ENCODE measurements around the gene COL27A1. TPM values are rescaled to one million over a fixed set of nuclear protein-coding genes. Genes with fewer than 3 reads are reported as not detected.

Gene COL27A1
- total and polyA plus RNA-seq, 9 of the 15 experiments (the other 6 are each of a cell fraction or from before 2014, with no cell fraction given) = 0.07 TPM; not detected in 8

- FAIRE-seq = no peak
- no peak for DNase-seq (ENCODE audit: extremely low read depth in 1 of 4, low spot score in 3 of 4)
- no peak overlapping the region for H3K4me3 ChIP-seq
- TF ChIP-seq, protein P1, sequence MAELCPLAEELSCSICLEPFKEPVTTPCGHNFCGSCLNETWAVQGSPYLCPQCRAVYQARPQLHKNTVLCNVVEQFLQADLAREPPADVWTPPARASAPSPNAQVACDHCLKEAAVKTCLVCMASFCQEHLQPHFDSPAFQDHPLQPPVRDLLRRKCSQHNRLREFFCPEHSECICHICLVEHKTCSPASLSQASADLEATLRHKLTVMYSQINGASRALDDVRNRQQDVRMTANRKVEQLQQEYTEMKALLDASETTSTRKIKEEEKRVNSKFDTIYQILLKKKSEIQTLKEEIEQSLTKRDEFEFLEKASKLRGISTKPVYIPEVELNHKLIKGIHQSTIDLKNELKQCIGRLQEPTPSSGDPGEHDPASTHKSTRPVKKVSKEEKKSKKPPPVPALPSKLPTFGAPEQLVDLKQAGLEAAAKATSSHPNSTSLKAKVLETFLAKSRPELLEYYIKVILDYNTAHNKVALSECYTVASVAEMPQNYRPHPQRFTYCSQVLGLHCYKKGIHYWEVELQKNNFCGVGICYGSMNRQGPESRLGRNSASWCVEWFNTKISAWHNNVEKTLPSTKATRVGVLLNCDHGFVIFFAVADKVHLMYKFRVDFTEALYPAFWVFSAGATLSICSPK (IDR thresholded peaks at IDR 0.05; ENCODE audit: borderline replicate concordance) = no peak
- no peak for TF ChIP-seq IFI16 (CRISPR knock-in tag; IDR thresholded peaks at IDR 0.05)
- TF ChIP-seq ZNF76 (CRISPR knock-in tag; IDR thresholded peaks at IDR 0.05; ENCODE audit: borderline replicate concordance) = no peak
- no peak for TF ChIP-seq ESRRA (IDR thresholded peaks at IDR 0.05; ENCODE audit: borderline replicate concordance, low read depth)
- TF ChIP-seq, protein P2, sequence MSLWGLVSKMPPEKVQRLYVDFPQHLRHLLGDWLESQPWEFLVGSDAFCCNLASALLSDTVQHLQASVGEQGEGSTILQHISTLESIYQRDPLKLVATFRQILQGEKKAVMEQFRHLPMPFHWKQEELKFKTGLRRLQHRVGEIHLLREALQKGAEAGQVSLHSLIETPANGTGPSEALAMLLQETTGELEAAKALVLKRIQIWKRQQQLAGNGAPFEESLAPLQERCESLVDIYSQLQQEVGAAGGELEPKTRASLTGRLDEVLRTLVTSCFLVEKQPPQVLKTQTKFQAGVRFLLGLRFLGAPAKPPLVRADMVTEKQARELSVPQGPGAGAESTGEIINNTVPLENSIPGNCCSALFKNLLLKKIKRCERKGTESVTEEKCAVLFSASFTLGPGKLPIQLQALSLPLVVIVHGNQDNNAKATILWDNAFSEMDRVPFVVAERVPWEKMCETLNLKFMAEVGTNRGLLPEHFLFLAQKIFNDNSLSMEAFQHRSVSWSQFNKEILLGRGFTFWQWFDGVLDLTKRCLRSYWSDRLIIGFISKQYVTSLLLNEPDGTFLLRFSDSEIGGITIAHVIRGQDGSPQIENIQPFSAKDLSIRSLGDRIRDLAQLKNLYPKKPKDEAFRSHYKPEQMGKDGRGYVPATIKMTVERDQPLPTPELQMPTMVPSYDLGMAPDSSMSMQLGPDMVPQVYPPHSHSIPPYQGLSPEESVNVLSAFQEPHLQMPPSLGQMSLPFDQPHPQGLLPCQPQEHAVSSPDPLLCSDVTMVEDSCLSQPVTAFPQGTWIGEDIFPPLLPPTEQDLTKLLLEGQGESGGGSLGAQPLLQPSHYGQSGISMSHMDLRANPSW (CRISPR knock-in tag; IDR thresholded peaks at IDR 0.05) = no peak
- TF ChIP-seq POLR3A (IDR thresholded peaks at IDR 0.05; ENCODE audit: borderline replicate concordance, extremely low read depth, insufficient read depth, insufficient read length) = no peak
- no peak for TF ChIP-seq RNF2 (IDR thresholded peaks at IDR 0.05)
- no peak for TF ChIP-seq ZNF324 (CRISPR knock-in tag; IDR thresholded peaks at IDR 0.05)
- TF ChIP-seq HMG20B (CRISPR knock-in tag; IDR thresholded peaks at IDR 0.05) = no peak
- TF ChIP-seq CHD2 (IDR thresholded peaks at IDR 0.05; ENCODE audit: low read depth, low read length) = no peak
- TF ChIP-seq, protein P3, sequence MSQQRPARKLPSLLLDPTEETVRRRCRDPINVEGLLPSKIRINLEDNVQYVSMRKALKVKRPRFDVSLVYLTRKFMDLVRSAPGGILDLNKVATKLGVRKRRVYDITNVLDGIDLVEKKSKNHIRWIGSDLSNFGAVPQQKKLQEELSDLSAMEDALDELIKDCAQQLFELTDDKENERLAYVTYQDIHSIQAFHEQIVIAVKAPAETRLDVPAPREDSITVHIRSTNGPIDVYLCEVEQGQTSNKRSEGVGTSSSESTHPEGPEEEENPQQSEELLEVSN (IDR thresholded peaks at IDR 0.05; ENCODE audit: borderline replicate concordance in 1 of 2, extremely low read depth in 1 of 2, insufficient read depth in 1 of 2, insufficient read length in 1 of 2, low read depth in 1 of 2, low read length in 1 of 2, poor library complexity in 1 of 2, severe bottlenecking in 1 of 2) = no peak
- no peak for TF ChIP-seq NFIX (CRISPR knock-in tag; IDR thresholded peaks at IDR 0.05; ENCODE audit: low read depth)
- no peak for TF ChIP-seq ZNF57 (CRISPR knock-in tag; IDR thresholded peaks at IDR 0.05)
- H4K20me1 ChIP-seq (replicated peaks; ENCODE audit: control insufficient read depth, insufficient read depth, low read length) = peaks cover 17% of the 10 kb centered on the region
- BruUV-seq (replicated peaks) = no TSS peak
- H3K27me3 ChIP-seq (ENCODE audit: control insufficient read depth in 2 of 2, insufficient read depth in 2 of 2, low read length in 2 of 2) = peaks cover 18 to 63% of the 10 kb centered on the region in 2 experiments
- no peaks in the 10 kb centered on the region for H3K79me2 ChIP-seq (ENCODE audit: control insufficient read depth, insufficient read depth, low read length)
- WGBS (ENCODE audit: insufficient coverage, low coverage, missing lambda C conversion rate) = under 1% methylated on average over 17 of the region's 18 CpGs
- H3K27ac ChIP-seq (ENCODE audit: extremely low read depth, low read depth, low read length) = no peak overlapping the region
- H3K36me3 ChIP-seq (ENCODE audit: control insufficient read depth, insufficient read depth, low read length) = no peaks in the 10 kb centered on the region
- ATAC-seq = no peak
- in situ Hi-C loops (cut with MboI) = no loop called here
- no peaks in the 10 kb centered on the region for H3K9me1 ChIP-seq (ENCODE audit: control insufficient read depth, insufficient read depth, low read length)
- CTCF ChIA-PET (ENCODE audit: low intra/inter-chr PET ratio) = no interaction called here
- no peaks in the 10 kb centered on the region for H3K9me3 ChIP-seq (replicated peaks; ENCODE audit: control insufficient read depth, insufficient read depth, low read depth, low read length)
- H3K4me2 ChIP-seq (ENCODE audit: insufficient read depth, low read length) = no peak overlapping the region
- intact Hi-C loops (cut with micrococcal nuclease) = no loop called here
- no peak overlapping the region for H3K9ac ChIP-seq (ENCODE audit: insufficient read depth in 1 of 2, low read depth in 2 of 2, low read length in 2 of 2)
- no peak overlapping the region for H2AFZ ChIP-seq (ENCODE audit: low read depth, low read length)
- POLR2A ChIA-PET = interaction anchor here (0.8 kb wide), 1 partner anchor 163 kb away, joined by 3 read pairs; no protein-coding TSS in a partner anchor
- H3K4me1 ChIP-seq (replicated peaks in 1 of 2; ENCODE audit: control insufficient read depth in 2 of 2, insufficient read depth in 2 of 2, low read length in 2 of 2) = no peaks in the 10 kb centered on the region
Measured at GRCh38 chr9:114276908-114277821, 121.8 kb downstream of the COL27A1 start.

All from K562 (cell line).